Measurements from ENCODE around the gene C20orf202. TPM values are rescaled to one million over a fixed set of nuclear protein-coding genes. Genes with fewer than 3 reads are reported as not detected.
"Not testable (repeated sequence)": the region's sequence is repeated elsewhere in the genome, so short reads cannot be mapped to it uniquely, and the experiment has no call there.

C20orf202 gene
- total RNA-seq, 1 donor from 2014 or later: not detected

GRCh38 chr20:1247689-1248088, 44.4 kb downstream of the C20orf202 start:
- TF ChIP-seq, protein P1, sequence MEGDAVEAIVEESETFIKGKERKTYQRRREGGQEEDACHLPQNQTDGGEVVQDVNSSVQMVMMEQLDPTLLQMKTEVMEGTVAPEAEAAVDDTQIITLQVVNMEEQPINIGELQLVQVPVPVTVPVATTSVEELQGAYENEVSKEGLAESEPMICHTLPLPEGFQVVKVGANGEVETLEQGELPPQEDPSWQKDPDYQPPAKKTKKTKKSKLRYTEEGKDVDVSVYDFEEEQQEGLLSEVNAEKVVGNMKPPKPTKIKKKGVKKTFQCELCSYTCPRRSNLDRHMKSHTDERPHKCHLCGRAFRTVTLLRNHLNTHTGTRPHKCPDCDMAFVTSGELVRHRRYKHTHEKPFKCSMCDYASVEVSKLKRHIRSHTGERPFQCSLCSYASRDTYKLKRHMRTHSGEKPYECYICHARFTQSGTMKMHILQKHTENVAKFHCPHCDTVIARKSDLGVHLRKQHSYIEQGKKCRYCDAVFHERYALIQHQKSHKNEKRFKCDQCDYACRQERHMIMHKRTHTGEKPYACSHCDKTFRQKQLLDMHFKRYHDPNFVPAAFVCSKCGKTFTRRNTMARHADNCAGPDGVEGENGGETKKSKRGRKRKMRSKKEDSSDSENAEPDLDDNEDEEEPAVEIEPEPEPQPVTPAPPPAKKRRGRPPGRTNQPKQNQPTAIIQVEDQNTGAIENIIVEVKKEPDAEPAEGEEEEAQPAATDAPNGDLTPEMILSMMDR (IDR thresholded peaks at IDR 0.05): no peak
- no peaks in the 10 kb centered on the region for H3K4me1 Mint-ChIP-seq (ENCODE audit: unreplicated experiment)
- no peak overlapping the region for H3K27ac Mint-ChIP-seq (ENCODE audit: unreplicated experiment)
- H3K27me3 Mint-ChIP-seq (ENCODE audit: unreplicated experiment): peaks cover 20% of the 10 kb centered on the region
- DNase-seq (ENCODE audit: extremely low spot score, unreplicated experiment): no peak
- H3K4me3 Mint-ChIP-seq (ENCODE audit: unreplicated experiment): no peak overlapping the region
- no peaks in the 10 kb centered on the region for H3K9me3 Mint-ChIP-seq (ENCODE audit: unreplicated experiment)
- no peaks in the 10 kb centered on the region for H3K36me3 Mint-ChIP-seq (ENCODE audit: unreplicated experiment)

GRCh38 chr20:1250282-1250681, 47.0 kb downstream of the C20orf202 start:
- not testable (repeated sequence) for H3K9me3 Mint-ChIP-seq (ENCODE audit: unreplicated experiment); H3K4me3 Mint-ChIP-seq (ENCODE audit: unreplicated experiment); DNase-seq (ENCODE audit: extremely low spot score, unreplicated experiment); H3K4me1 Mint-ChIP-seq (ENCODE audit: unreplicated experiment); H3K27ac Mint-ChIP-seq (ENCODE audit: unreplicated experiment); H3K36me3 Mint-ChIP-seq (ENCODE audit: unreplicated experiment)
- peaks cover 29% of the 10 kb centered on the region for H3K27me3 Mint-ChIP-seq (ENCODE audit: unreplicated experiment)

DNA sequence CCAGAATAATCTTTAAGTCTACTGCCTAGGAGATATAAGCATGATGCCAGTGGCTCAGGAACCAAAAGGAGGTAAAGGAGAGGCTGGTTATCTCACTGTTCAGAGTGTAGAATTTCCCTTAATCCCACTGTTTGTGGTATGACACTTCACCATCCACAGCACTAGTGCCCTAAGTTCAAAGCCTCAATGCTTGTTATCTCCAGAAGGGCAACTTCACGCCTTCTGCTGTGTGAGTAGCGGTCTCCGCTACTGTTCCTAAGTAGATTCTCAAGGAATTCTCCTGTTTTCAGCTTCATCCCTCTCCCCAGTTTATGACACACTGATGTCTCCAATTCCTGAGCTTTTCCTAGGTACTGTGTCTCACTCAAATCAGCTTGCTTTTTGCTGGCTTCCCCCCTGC, 49.2 kb downstream of the C20orf202 start:
- DNase-seq (ENCODE audit: extremely low spot score, unreplicated experiment): no peak
- no peaks in the 10 kb centered on the region for H3K4me1 Mint-ChIP-seq (ENCODE audit: unreplicated experiment)
- peaks cover 39% of the 10 kb centered on the region for H3K27me3 Mint-ChIP-seq (ENCODE audit: unreplicated experiment)
- no peaks in the 10 kb centered on the region for H3K9me3 Mint-ChIP-seq (ENCODE audit: unreplicated experiment)
- TF ChIP-seq, protein P1 (IDR thresholded peaks at IDR 0.05): no peak
- H3K36me3 Mint-ChIP-seq (ENCODE audit: unreplicated experiment): no peaks in the 10 kb centered on the region
- H3K27ac Mint-ChIP-seq (ENCODE audit: unreplicated experiment): no peak overlapping the region
- H3K4me3 Mint-ChIP-seq (ENCODE audit: unreplicated experiment): no peak overlapping the region

- Mint-ChIP-seq H3K27ac (ENCODE audit: unreplicated experiment) (no peak overlapping the region), H3K9me3 (ENCODE audit: unreplicated experiment) (no peaks in the 10 kb centered on the region), H3K4me3 (ENCODE audit: unreplicated experiment) (no peak overlapping the region), H3K36me3 (ENCODE audit: unreplicated experiment) (no peaks in the 10 kb centered on the region), H3K4me1 (ENCODE audit: unreplicated experiment) (no peaks in the 10 kb centered on the region), H3K27me3 (ENCODE audit: unreplicated experiment) (peaks cover 40% of the 10 kb centered on the region)
- TF ChIP-seq, protein P1 (IDR thresholded peaks at IDR 0.05): no peak
- no peak for DNase-seq (ENCODE audit: extremely low spot score, unreplicated experiment)
Measured at GRCh38 chr20:1254254-1254653, 51.0 kb downstream of the C20orf202 start.

DNA sequence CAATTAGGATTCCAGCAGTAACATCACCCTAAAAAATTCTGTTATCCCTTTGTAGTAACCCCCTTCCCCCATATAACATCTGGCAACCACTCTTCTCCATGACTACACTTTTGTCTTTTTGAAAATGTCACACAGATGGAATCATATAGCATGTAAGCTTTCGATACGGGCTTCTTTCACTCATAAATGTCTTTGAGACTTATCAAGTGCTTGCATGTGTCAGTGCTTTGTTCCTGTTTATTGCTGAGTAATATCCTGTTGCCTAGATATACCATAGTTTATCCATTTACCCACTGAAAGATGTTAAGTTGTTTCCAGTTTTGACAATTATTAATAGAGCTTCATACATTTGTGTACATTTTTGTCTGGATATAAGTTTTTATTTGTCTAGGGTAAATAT, 52.4 kb downstream of the C20orf202 start:
- TF ChIP-seq, protein P1 (IDR thresholded peaks at IDR 0.05): no peak
- Mint-ChIP-seq H3K4me3 (ENCODE audit: unreplicated experiment) (no peak overlapping the region), H3K27me3 (ENCODE audit: unreplicated experiment) (peaks cover 40% of the 10 kb centered on the region), H3K36me3 (ENCODE audit: unreplicated experiment) (no peaks in the 10 kb centered on the region), H3K9me3 (ENCODE audit: unreplicated experiment) (no peaks in the 10 kb centered on the region), H3K27ac (ENCODE audit: unreplicated experiment) (no peak overlapping the region), H3K4me1 (ENCODE audit: unreplicated experiment) (no peaks in the 10 kb centered on the region)
- DNase-seq (ENCODE audit: extremely low spot score, unreplicated experiment): no peak

Other genes with a start within 250 kb of the C20orf202 start
- gene RSPO4, start 201.1 kb upstream of the C20orf202 start, total RNA-seq: not detected in 2 replicates
- 129 and 144 TPM in 2 replicates for gene PSMF1, start 84.9 kb upstream of the C20orf202 start, total RNA-seq
- gene TMEM74B, start 18.5 kb upstream of the C20orf202 start, total RNA-seq: not detected in 2 replicates
- not detected in 2 replicates for gene RAD21L1, start 22.6 kb downstream of the C20orf202 start, total RNA-seq
- gene SNPH, start 62.8 kb downstream of the C20orf202 start, total RNA-seq: 8.0 and 8.9 TPM in 2 replicates
- gene SDCBP2, start 125.7 kb downstream of the C20orf202 start, total RNA-seq: 0.97 and 1.6 TPM in 2 replicates
- gene FKBP1A, start 189.6 kb downstream of the C20orf202 start, total RNA-seq: 180 and 187 TPM in 2 replicates

Measured in osteocyte (in vitro differentiated cells).